ENCODE measurements around the gene KRTAP4-4.
A peak's percentile ranks its signal among the peaks of the same experiment; 100 is the strongest.
"Not testable (repeated sequence)": the region's sequence is repeated elsewhere in the genome, so short reads cannot be mapped to it uniquely, and the experiment has no call there.

Gene KRTAP4-4

GRCh38 chr17:41148971-41149651, 11.4 kb downstream of the KRTAP4-4 start:
- DNase-seq (ENCODE audit: low spot score), result not testable (repeated sequence)

GRCh38 chr17:41147531-41148204, 12.9 kb downstream of the KRTAP4-4 start:
- no peak for DNase-seq (ENCODE audit: low spot score)

GRCh38 chr17:41145261-41145660, 15.3 kb downstream of the KRTAP4-4 start:
- DNase-seq (ENCODE audit: low spot score), result no peak

- DNase-seq (ENCODE audit: low spot score), result no peak
Observed at GRCh38 chr17:41144846-41145245, 15.7 kb downstream of the KRTAP4-4 start.

- no peak for DNase-seq (ENCODE audit: low spot score)
Observed at GRCh38 chr17:41141361-41141760, 19.2 kb downstream of the KRTAP4-4 start.

GRCh38 chr17:41140360-41141131, 20.0 kb downstream of the KRTAP4-4 start, which contains the start of gene KRTAP4-6:
Gene KRTAP4-6, minus strand, starts transcription at chr17:41140544. Its CDS starts 57 bp downstream, at chr17:41140487.
- DNase-seq (ENCODE audit: low spot score), result no peak

- not testable (repeated sequence) for DNase-seq (ENCODE audit: low spot score)
Observed at GRCh38 chr17:41139865-41140264, 20.7 kb downstream of the KRTAP4-4 start.

GRCh38 chr17:41133880-41134735, 26.4 kb downstream of the KRTAP4-4 start:
- DNase-seq (ENCODE audit: low spot score), result no peak

GRCh38 chr17:41131979-41132378, 28.6 kb downstream of the KRTAP4-4 start:
- peak; percentile 48 for DNase-seq (ENCODE audit: low spot score)

GRCh38 chr17:41127371-41127770, 33.2 kb downstream of the KRTAP4-4 start:
- no peak for DNase-seq (ENCODE audit: low spot score)

- DNase-seq (ENCODE audit: low spot score), result no peak
Observed at GRCh38 chr17:41126412-41126811, 34.1 kb downstream of the KRTAP4-4 start.

GRCh38 chr17:41125064-41125463, 35.5 kb downstream of the KRTAP4-4 start:
- no peak for DNase-seq (ENCODE audit: low spot score)

- not testable (repeated sequence) for DNase-seq (ENCODE audit: low spot score)
Observed at GRCh38 chr17:41123991-41124371, 36.6 kb downstream of the KRTAP4-4 start, which contains the start of gene KRTAP4-12. Gene KRTAP4-12, minus strand, starts transcription at chr17:41124182. Its CDS starts 60 bp downstream, at chr17:41124122.

- not testable (repeated sequence) for DNase-seq (ENCODE audit: low spot score)
Observed at GRCh38 chr17:41123292-41123990, 37.1 kb downstream of the KRTAP4-4 start.

- no peak for DNase-seq (ENCODE audit: low spot score)
Observed at GRCh38 chr17:41121742-41122141, 38.8 kb downstream of the KRTAP4-4 start.

- not testable (repeated sequence) for DNase-seq (ENCODE audit: low spot score)
Observed at GRCh38 chr17:41119696-41120690, 40.6 kb downstream of the KRTAP4-4 start.

GRCh38 chr17:41118721-41119120, 41.8 kb downstream of the KRTAP4-4 start:
- no peak for DNase-seq (ENCODE audit: low spot score)

GRCh38 chr17:41117846-41118386, 42.6 kb downstream of the KRTAP4-4 start, which contains the start of gene KRTAP4-11:
Gene KRTAP4-11, minus strand, starts transcription at chr17:41118373. Its CDS starts 58 bp downstream, at chr17:41118315.
- not testable (repeated sequence) for DNase-seq (ENCODE audit: low spot score)

- DNase-seq (ENCODE audit: low spot score), result no peak
Observed at GRCh38 chr17:41116297-41116696, 44.3 kb downstream of the KRTAP4-4 start.

Data from LoVo (cell line).